HG03521 (cell line): ENCODE results near the gene RACGAP1.

Experiments
- ATAC-seq: cut with Tn5 transposase; IDR thresholded peaks from one replicate; pipeline ENCODE4 v1.9.1; 2021; ENCODE audit warnings: mild to moderate bottlenecking, moderate library complexity; ENCODE audit not compliant: unreplicated experiment

The RACGAP1 gene

DNA sequence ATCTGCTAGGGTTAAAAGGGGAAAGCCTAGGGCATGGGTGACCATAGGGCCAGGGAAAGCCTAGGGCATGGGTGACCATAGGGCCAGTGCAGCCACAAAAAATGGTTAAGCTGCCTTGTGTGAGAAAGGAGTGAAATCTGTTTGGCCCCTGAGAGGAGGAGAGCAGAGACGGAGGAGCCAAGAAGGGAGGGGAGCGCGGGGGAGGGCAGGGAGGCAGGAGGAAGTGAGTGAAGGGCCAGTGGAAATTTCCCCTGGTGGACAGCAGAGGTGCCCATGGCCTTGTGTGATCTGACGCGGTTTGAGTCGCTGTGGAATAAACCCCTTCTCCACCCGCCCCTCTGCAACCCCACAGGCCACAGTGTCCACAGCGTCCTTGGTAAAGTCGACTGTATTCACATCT, 53.2 kb downstream of the RACGAP1 start:
- ATAC-seq, result no peak

DNA sequence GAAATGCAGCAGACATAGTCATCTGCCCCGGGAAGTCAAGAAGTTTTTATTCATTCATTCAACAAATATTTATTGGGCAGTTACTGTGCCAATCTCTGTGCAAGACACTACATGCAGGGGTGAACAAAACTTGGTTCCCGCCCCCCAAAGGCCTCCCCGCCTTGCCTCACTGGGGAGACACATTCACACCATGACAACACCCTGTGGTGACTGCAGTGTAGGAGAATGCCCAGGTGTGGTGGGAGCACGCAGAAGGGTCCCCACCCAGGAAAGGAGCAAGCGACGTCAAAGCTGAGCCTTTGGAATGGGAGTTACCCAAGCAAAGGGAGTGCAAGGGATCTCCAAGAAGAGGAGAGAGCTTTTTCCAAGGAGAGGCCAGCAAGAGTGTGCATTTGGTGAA, 54.2 kb downstream of the RACGAP1 start:
- no peak for ATAC-seq

DNA sequence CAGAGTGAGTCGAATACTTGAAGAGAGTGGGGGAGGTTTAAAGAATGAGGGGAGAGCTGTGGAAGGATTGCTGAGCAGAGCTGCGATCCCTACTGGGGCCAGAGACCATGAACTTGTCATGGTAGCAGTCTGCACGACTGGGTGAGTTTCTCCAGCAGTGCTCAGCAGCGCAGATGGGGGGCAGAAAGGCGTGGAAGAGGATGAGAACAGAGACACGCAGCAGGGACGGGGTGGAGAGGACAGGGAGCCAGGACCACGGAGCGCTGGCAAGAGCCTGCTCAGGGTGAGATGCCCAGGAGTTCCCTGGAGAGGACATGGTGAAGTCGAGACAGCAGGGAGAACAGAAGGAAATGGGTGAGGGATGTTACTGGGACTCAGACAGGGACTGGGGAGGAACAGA, 54.6 kb downstream of the RACGAP1 start:
- no peak for ATAC-seq

DNA sequence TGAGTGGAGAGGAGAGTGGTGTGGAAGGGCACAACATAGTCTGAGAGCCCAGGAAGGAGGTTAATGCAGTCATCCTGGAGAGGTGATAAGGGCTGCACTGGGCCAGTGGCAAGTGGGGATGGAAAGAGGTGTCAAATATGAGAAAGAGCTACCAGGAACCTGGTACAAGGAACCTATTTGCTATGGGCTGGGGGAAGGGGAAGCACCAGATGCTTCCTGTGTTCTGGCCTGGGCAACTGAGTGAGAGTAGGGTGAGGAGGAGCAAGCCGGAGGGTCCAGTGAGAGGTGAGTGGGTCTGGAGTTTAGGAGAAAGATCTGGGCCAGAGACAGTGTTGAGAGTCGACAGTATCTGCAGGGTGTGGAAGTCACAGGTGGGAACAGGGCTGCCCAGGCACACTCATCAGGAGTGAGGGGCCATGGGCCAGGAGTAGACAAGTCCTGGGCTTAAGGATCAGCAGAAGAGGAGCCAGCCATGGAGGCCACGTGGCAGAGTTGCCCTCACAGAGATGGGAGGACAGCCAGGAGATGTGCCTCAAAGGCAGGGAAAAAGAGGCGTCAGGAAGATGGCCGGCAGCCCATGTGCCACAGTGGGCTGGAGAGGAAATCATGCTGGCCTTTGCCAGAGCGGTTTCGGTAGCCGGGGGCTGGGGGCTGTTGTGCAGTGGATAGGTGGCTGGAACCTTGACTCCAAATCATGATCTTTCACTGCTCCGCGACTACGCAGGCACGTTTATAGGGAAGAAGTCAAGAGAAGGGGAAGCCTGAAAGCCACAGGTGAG, 55.5 kb downstream of the RACGAP1 start:
- no peak for ATAC-seq

DNA sequence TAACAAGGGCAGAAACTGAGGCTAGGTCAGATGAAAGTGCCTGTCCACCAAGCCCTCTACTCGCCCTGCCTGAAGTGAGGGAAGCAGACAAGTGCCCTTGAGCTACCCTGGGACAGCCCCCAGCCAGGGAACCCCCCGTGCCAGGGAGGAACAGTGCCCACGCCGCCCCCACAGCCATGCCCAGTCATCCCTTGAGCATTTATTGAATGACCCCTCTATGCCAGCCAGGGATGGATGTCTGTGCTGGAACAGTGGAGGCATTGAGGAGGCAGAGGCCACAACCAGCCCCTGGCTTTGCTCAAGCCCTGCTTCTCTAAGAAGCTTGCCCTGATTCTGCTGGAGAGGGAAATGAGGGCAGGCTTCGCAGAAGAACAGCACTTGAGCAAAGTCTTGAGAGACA, 56.3 kb downstream of the RACGAP1 start:
- ATAC-seq, result no peak

DNA sequence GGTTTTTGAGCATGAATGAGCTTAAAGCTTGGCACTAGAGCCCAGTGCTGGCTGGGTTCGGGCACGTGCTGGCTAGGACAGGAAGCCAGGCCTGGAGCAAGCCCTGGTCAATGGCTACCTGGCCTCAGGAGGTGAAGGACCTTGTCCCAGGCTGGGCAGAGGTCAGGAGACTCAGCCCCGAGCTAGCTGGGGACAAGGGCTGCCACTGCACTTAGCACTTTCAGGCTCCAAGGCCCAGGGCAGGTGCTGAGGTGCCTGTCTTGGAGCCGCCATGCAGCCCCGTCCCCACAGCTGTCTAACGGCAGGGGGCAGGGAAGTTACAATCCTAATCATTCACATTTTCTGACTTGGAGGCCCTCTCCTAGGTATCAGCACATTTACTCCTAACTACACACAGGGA, 56.8 kb downstream of the RACGAP1 start:
- ATAC-seq, result no peak

DNA sequence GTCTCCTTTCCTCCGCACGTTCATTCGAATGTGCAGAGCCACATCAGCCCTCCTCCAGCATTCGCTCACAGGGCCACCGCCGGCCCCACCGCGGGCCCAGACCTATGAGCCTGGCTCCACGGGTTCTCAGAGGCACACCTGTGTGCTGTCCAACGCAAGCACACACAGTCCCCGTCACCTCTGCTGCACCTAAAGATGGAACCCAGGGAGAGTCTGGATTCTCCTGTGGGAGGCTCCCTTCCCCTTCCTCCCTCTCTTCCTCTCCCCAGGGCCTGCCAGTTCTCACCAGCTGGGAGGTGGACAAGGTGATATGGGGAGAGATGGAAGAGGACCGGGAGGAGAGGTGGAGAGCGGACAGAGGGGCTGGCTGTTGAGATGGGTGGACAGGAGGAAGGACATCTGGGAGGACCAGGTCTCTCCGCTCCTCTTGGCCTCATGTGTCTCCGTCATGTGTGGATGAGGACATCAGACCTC, 57.5 kb downstream of the RACGAP1 start:
- ATAC-seq, result no peak

DNA sequence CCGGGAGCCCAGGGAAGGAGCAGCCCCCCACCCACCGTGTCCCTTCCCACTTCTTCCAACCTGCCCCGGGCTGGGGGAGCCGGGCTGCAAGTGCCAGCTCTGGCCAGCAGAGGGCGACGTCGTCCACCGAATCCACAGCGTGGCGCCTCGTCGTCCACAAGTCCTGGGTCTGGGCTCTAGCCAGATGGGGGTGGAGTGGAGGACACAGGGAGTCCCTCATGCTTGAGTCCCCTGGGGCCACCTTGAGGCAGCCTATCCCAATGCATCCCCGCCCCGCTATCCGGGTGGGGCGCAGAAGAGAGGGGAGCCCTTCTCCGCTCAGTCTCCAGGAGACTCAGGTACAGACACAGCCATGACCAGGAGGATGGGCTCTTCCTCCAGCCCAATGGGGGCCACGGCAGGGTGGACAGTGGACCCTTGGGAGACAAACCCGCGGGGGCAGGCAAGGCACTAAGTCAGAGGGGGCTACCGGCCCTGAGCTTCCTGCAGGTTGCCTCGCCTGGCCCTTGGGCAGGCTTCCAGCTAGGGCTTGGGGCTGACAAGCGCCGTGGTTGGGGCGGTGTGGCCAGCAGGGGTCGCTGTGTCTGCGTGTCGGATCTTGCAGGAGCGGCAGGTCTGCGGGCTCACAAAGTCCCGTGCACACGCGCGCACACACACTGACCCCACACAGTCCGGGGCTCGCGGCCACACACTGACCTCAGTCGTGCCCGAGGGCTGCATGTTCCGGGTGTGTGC, 58.1 kb downstream of the RACGAP1 start:
- peak; percentile 48 for ATAC-seq

DNA sequence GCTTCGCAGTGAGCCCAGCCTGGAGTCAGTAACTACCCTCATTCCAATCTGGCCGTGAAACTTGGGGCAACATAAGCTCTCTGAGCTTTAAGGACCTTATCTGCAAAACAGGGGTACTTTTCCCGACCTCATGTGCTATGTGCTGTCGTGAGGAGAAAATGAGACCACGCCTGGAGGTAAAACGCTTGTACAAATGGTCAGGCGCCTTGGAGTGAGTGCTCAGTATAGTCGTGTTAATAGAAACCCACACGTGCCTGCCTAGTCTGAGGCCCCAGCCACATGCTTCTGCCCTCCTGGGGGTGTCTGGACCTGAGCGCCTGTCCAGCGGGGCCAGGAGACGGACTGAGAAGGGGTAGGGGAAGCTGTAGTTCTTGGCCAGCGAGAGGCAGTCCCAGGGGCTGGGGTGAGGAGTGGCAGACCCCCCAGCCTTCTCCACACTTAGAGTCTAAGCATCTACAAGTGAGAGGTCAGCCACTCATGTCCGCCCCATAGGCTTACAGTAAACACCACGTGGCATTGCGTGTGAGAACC, 58.7 kb downstream of the RACGAP1 start:
- ATAC-seq, result no peak

DNA sequence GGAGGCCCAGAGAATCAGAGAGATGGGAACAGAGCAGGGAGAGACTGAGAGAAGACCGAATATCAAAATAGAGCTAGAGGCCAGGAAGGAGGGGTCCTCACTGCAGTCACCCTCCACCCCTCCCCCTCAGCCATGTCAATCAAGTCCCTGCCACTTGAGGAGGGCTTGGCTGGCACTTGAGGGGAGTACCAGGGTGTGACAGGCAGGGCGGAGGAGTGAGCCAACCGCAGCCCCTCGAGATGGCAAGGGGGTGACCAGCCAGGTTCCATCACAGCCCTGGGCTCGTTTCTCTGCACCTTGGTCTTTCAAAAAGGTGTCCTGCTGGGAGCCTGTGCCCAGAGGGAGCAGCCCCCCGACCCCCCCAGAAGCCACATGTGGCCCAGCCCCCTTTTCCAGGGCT, 59.5 kb downstream of the RACGAP1 start:
- ATAC-seq, result no peak

DNA sequence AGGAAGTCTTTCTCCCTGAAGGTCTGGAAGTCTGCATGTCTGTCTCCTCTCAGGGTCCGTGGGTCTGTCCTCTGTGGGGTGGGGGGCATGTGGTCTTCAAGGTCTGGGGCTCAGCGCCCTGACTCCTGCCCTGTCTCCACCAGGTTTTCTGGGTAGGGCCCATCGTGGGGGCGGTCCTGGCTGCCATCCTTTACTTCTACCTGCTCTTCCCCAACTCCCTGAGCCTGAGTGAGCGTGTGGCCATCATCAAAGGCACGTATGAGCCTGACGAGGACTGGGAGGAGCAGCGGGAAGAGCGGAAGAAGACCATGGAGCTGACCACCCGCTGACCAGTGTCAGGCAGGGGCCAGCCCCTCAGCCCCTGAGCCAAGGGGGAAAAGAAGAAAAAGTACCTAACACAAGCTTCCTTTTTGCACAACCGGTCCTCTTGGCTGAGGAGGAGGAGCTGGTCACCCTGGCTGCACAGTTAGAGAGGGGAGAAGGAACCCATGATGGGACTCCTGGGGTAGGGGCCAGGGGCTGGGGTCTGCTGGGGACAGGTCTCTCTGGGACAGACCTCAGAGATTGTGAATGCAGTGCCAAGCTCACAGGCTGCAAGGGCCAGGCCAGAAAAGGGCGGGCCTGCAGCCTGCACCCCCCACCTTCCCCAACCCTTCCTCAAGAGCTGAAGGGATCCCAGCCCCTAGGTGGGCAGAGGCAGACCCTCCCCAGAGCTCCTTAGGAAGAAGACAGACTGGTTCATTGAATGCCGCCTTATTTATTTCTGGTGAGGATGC, 60.3 kb downstream of the RACGAP1 start:
- no peak for ATAC-seq

DNA sequence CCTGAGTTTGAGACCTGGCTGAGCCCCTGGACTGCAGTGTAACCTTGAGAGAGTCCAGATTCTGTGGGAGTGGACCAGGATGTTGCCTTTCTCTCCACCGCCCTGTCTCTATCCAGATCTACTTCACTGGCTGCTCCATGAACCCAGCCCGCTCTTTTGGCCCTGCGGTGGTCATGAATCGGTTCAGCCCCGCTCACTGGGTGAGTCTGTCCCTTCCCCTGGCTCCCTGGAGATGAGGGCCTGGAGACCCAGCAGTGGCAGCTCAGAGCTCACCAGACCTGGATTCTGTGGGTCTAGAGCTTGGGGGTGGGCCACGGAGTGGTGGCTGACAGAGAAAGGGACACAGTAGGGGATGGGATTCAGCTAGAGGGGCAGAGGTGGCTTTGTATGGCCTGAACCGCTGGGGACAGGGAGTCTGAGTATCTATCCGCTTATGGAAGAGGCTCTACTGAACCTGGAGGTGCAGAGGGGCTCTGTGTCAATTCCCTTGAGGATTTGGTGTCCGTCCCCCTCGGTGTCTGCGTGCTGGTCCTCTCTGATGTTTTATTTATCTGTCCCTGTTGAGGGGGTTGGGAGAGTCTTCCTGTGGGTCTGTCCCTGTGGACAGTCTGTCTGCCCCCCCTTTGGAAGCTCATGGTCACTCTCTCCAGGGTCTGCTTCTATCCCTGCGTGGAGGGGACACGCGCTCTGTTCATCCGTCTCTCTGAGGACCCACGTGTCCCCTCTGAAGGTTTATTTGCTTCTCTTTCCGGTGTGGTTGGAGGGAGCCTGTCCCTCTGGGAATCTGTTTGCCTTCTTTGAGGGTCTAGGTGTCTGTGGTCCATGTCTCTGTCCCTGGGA, 61.1 kb downstream of the RACGAP1 start:
- no peak for ATAC-seq

DNA sequence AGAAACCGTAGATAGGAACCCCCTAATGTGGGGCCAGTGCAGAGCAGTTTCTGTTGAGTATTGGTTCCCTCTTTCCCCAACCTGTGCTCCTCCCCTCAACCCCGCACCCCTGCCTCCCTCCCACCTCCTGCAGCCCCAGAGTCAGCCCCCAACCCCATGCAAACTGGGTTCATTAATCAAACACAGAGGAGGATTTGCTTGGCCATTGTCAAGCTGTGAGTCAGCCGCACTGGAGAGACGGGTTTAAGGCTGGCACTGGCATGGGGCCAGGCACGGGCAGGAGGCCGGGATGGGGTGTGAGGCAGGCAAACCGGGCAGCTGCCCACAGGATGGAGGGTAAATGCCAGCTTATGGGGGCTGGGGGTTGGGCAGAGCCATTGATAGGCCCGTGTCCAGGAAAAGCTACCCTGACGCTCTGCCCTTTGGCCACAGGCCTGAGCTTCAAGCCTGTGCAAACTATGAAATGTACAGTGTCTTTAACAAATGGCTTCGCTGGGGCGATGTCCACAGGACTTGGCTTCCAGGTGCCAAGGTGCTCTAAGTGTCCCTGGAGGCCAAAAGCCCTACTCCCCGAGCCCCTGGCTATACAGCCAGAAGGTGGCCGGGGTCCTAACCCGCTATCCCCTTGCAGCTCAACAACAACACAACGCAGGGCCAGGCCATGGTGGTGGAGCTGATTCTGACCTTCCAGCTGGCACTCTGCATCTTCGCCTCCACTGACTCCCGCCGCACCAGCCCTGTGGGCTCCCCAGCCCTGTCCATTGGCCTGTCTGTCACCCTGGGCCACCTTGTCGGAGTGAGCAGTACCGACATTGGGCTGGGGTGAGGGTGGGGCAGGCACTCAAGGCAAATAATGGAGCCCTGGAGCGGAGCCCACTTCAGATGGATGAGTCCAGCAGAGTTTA, 62.2 kb downstream of the RACGAP1 start:
- no peak for ATAC-seq

DNA sequence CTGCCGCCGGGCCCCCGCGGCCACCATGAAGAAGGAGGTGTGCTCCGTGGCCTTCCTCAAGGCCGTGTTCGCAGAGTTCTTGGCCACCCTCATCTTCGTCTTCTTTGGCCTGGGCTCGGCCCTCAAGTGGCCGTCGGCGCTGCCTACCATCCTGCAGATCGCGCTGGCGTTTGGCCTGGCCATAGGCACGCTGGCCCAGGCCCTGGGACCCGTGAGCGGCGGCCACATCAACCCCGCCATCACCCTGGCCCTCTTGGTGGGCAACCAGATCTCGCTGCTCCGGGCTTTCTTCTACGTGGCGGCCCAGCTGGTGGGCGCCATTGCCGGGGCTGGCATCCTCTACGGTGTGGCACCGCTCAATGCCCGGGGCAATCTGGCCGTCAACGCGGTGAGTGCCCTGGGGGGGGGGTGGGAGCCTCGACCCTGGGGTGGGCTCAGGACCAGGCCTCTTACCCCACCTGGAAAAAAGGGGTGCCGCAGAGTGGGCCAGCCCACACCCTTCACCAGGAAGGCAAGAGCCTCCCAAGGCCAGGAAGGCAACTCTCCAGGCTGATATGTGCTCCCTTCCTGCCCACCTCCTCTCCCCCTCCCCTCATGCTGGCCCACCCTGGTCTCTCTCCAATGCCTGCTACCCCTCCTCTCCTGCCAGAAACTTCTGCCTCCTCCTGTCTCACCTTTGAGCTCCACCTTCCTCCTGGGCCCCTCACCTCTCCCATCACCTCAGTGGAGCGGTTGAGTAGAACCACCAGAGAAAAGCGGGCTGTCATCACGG, 63.1 kb downstream of the RACGAP1 start:
- ATAC-seq, result no peak

DNA sequence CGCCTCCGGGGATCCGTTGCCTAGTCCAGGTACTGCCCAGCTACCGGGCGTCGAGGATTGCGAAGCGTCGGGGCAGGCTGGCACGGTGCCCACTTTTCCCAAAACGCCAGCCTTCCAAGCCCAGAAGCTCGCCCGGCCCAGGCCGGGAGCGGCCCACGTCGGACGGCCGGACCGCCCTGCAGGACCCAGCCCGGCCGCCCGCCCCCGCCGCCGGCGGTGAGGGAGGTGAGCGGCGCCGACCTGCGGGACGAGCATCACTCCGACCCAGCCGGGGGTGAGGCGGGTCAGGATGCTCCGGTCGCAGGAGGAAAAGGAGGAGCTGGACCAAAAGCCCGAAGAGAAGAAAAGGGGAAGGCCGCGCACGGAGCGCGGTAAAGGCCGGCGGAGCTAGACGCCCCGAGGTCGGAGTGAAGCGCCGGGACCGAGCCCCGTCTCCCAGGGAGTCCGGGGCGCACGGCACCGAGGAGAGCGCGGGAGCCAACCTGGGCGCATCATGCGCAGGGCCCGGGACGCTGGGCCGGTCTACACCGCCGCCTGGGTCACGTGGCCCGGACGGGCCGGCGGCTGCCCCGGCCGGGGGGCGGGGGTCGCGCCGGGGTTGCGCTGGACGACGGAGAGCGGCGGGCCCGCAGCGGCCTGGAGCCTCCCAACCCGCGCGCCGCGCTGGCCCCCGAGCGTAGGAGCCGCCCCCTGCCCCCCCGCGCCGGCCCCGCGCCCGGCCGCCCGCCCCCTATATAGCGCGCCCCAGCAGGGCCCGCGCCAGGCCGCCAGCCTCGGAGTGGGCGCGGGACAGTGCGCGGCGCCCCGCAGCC, 64.0 kb downstream of the RACGAP1 start, which contains the start of gene AQP5:
AQP5 (plus strand) TSS at position 762 of the 812 bp plus-strand sequence. CDS start 146 bp downstream, outside the sequence.
- ATAC-seq, result no peak

DNA sequence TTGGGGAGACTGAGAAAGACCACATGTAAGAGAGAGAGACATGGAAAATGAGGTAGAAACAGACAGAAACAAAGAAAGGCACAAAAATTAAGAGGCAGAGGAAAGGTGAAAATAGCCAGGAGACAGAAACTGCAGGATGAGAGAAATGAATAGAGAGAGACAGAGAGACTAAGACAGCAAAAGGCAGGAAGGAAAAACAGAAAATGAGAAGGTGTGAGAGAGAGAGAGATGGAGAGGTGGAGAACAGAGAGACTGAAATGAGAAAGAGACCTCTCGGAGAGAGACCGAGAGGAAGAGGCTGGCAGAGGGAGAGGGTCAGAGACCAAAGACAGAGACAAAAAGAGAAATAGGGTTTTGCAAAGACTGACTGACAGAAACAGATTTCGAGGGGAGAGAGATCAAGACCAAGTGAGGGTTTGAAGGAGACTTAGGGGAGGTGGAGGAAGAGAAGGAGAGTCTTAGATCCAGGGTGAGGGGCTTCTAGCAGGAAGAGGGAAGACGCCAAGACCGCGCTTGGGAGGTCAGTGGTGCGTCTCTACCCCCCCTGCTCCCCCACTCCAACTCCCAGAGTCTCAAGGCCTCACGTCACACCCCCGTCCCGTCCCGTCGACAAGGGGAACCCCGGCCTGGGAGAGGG, 64.7 kb downstream of the RACGAP1 start:
- ATAC-seq, result no peak
